ENCODE measurements around the gene SETD2. TPM values are rescaled to one million over a fixed set of nuclear protein-coding genes. Genes with fewer than 3 reads are reported as not detected.
A peak's percentile ranks its signal among the peaks of the same experiment; 100 is the strongest.

The SETD2 gene
- polyA plus RNA-seq, 3 donors: 3.1 to 22.4 (median 7.5) TPM

GRCh38 chr3:46978985-46979944 is 184.6 kb downstream of the SETD2 start, which contains the start of gene NBEAL2:
Gene NBEAL2 (plus strand): TSS chr3:46979666. CDS start chr3:46979862, 196 bp downstream.
- peaks cover 75% of the 10 kb centered on the region for H3K4me1 Mint-ChIP-seq
- Histone ChIP-seq H3K27ac (ENCODE audit: low read depth in 1 of 2, low read length in 2 of 2) (peak within 1 kb of the TSS; percentile 62 to 89), H3K4me1 (ENCODE audit: control insufficient read depth in 1 of 2, insufficient read depth in 2 of 2, low read length in 2 of 2) (peaks cover 83 to 87% of the 10 kb centered on the region in 2 donors), H3K79me2 (ENCODE audit: insufficient read depth, low read length) (peaks cover 91% of the 10 kb centered on the region), H3K36me3 (replicated peaks in 1 of 2; ENCODE audit: control insufficient read depth in 1 of 2, insufficient read depth in 2 of 2, low read length in 2 of 2) (no peaks in the 10 kb centered on the region), H3K9me3 (replicated peaks in 1 of 2; ENCODE audit: control insufficient read depth in 1 of 2, insufficient read depth in 1 of 2, low read length in 2 of 2) (no peaks in the 10 kb centered on the region), H3K4me2 (replicated peaks; ENCODE audit: extremely low read depth, low read length, poor library complexity, severe bottlenecking) (peak within 1 kb of the TSS; percentile 96), H3K27me3 (ENCODE audit: control insufficient read depth in 2 of 2, insufficient read depth in 2 of 2, low read length in 2 of 2) (no peaks in the 10 kb centered on the region), H4K20me1 (ENCODE audit: insufficient read depth, low read length) (peaks cover 36% of the 10 kb centered on the region), H3K9ac (ENCODE audit: insufficient read depth, low read length, poor library complexity, severe bottlenecking) (peak within 1 kb of the TSS; percentile 67), H3K4me3 (replicated peaks in 1 of 3; ENCODE audit: low read depth in 2 of 3, low read length in 3 of 3) (peak within 1 kb of the TSS; percentile 92 to 96 (median 94)), H2AFZ (ENCODE audit: insufficient read depth, low read depth, low read length, poor library complexity, severe bottlenecking) (peak within 1 kb of the TSS; percentile 82)
- peak within 1 kb of the TSS; percentile 85 to 93 for H3K4me3 Mint-ChIP-seq
- H3K27me3 Mint-ChIP-seq (ENCODE audit: low read depth in 3 of 3): peaks cover 0 to 1% (median 0%) of the 10 kb centered on the region in 3 donors
- no peaks in the 10 kb centered on the region for H3K9me3 Mint-ChIP-seq
- H3K27ac Mint-ChIP-seq: peak within 1 kb of the TSS; percentile 86 to 93 (median 88)
- peak; percentile 92 to 94 (median 94) for DNase-seq
- peaks cover 7 to 11% of the 10 kb centered on the region in 2 donors for H3K36me3 Mint-ChIP-seq
- under 1% methylated on average over 65 of the region's 73 CpGs for WGBS (ENCODE audit: insufficient coverage)
- TF ChIP-seq CTCF (IDR thresholded peaks at IDR 0.05): no peak
- intact Hi-C loops (cut with micrococcal nuclease): loop anchor here (5.0 to 10.0 kb wide), 3 partner anchors 47 to 284 kb away; partner anchors contain the start of gene ALS2CL (in 1 of the 2)

GRCh38 chr3:46978381-46978780 is 185.5 kb downstream of the SETD2 start:
- Histone ChIP-seq H3K4me3 (replicated peaks in 1 of 3; ENCODE audit: low read depth in 2 of 3, low read length in 3 of 3) (peak overlapping the region in 1 of 3 experiments; percentile 96), H4K20me1 (ENCODE audit: insufficient read depth, low read length) (peaks cover 39% of the 10 kb centered on the region), H2AFZ (ENCODE audit: insufficient read depth, low read depth, low read length, poor library complexity, severe bottlenecking) (no peak overlapping the region), H3K27ac (ENCODE audit: low read depth in 1 of 2, low read length in 2 of 2) (no peak overlapping the region), H3K4me2 (replicated peaks; ENCODE audit: extremely low read depth, low read length, poor library complexity, severe bottlenecking) (peak overlapping the region; percentile 96), H3K9ac (ENCODE audit: insufficient read depth, low read length, poor library complexity, severe bottlenecking) (no peak overlapping the region), H3K79me2 (ENCODE audit: insufficient read depth, low read length) (peaks cover 91% of the 10 kb centered on the region), H3K27me3 (ENCODE audit: control insufficient read depth in 2 of 2, insufficient read depth in 2 of 2, low read length in 2 of 2) (no peaks in the 10 kb centered on the region), H3K36me3 (replicated peaks in 1 of 2; ENCODE audit: control insufficient read depth in 1 of 2, insufficient read depth in 2 of 2, low read length in 2 of 2) (no peaks in the 10 kb centered on the region), H3K4me1 (ENCODE audit: control insufficient read depth in 1 of 2, insufficient read depth in 2 of 2, low read length in 2 of 2) (peaks cover 85 to 87% of the 10 kb centered on the region in 2 donors), H3K9me3 (replicated peaks in 1 of 2; ENCODE audit: control insufficient read depth in 1 of 2, insufficient read depth in 1 of 2, low read length in 2 of 2) (no peaks in the 10 kb centered on the region)
- intact Hi-C loops (cut with micrococcal nuclease): loop anchor here (5.0 to 10.0 kb wide), 3 partner anchors 46 to 284 kb away; partner anchors contain the start of gene ALS2CL (in 1 of the 2)
- peak overlapping the region in 5 of 7 donors; percentile 80 to 99 (median 88) for H3K27ac Mint-ChIP-seq
- no peak for TF ChIP-seq CTCF (IDR thresholded peaks at IDR 0.05)
- no peak overlapping the region for H3K4me3 Mint-ChIP-seq
- H3K4me1 Mint-ChIP-seq: peaks cover 74% of the 10 kb centered on the region
- H3K9me3 Mint-ChIP-seq: no peaks in the 10 kb centered on the region
- WGBS (ENCODE audit: insufficient coverage): 93% methylated on average over 5 of the region's 9 CpGs
- no peak for DNase-seq
- peaks cover 3 to 8% of the 10 kb centered on the region in 2 donors for H3K36me3 Mint-ChIP-seq
- H3K27me3 Mint-ChIP-seq (ENCODE audit: low read depth in 3 of 3): peaks cover 0 to 1% (median 0%) of the 10 kb centered on the region in 3 donors
